Stimulated activated CD8-positive, alpha-beta memory T cell treated with anti-CD3 and anti-CD28 coated beads, Interleukin-4, amount 100 ng/mL, for 24 hours (primary cell): ENCODE results near the gene ATRNL1.

ENCODE experiments used
- DNase-seq: peaks from one replicate; pipeline ENCODE4 v3.0.0-alpha.2; 2020; ENCODE audit warnings: low read depth

The ATRNL1 gene

DNA sequence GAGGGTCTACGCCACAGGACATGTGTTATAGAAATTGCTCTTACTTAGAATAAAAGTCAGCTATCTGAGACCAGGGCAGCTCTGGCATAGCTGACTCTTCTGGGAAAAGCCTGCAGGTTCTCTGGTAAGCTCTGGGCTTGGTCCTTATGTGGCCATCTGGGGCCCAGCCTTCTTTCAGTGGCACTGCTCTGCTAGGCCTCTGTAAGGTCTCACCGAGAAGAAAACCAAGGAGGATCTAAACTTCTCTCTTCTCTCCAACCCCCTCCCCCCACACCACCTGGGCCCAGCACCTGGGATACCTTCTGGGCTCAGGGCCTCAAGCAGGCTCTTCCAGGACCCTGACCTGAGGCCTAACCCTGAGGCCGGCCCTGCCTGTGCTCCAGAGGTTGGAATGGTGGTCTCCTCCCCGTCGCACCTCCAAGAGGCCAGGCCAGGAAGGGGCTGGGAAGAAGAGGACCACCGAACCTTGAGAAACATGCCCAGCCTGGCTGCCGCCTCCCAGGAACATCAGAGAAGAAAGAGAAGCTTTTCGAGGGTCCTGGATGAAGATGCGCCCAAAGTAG lies 856.2 kb downstream of the ATRNL1 start:
- DNase-seq = no peak

DNA sequence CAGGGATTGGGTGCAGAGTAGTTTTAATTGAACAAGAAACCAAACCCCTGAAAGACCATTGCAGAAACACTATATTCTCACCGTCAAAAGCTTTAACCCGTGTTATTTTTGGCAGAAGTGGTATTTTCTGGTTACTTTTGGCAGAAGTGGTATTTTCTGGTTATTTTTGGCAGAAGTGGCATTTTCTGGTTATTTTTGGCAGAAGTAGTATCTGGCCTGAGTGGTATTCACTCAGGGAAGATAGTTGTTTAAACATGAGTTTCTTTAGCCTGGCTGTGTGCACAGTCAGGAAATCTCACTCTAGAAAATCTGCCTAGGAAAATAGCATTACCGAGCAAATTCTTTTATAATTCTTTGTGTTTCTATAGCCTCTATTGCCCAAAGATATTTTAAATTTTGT lies 857.2 kb downstream of the ATRNL1 start:
- DNase-seq = no peak

DNA sequence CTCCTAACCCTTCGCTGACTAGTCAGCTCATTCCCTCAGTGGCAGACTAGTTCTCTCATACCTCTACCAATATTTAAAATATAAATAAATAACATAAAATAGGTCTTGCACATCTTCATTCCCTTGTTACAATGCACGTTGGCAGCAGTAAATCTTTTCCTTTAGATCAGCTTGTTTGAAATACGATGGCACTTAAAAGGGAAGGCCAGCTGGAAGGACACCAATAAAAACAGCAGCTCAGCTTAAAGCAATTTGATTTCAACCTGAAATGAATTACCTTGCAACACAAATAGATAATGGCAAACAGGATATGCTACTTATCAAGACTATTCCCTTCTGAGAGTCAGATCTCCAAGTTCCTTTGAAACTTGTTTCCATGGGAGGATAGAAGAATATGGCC lies 858.1 kb downstream of the ATRNL1 start:
- no peak for DNase-seq

DNA sequence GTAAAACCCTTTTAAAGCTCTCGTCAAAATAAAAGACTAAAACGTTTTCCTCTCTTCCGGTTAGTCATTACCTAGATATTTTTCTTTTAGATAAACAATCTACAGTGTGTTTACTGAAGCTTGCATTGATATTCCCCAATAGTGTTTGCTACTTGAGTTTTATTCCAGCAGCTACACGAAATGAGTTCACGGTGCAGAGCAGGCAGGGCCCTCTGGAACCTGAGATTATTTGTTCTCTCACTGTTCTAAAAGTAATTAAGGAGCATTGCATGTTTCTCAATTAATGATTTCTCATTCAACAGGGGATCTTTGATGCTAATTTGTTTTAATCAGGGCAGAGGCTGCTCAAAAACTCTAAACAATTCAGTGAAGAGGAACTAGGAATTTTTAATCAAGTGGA lies 860.1 kb downstream of the ATRNL1 start:
- no peak for DNase-seq

DNA sequence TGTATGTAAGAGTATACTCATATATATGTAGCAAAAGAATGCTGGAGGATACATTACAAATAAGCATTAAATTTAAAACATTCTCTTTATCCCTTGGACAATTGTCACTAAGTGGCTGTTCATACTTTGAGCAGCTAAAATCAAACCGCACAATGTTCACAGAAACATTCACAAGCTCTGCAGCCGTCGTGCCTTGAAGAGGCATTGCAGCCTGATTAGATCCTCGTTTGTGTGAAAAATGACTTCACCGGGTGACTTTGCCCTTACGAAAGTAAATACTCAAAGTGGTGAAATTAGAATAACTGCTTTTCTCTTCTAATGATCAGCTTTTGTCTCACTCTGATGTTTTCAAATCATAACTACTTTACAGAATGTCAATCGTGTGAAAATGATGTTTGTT lies 860.8 kb downstream of the ATRNL1 start:
- no peak for DNase-seq

DNA sequence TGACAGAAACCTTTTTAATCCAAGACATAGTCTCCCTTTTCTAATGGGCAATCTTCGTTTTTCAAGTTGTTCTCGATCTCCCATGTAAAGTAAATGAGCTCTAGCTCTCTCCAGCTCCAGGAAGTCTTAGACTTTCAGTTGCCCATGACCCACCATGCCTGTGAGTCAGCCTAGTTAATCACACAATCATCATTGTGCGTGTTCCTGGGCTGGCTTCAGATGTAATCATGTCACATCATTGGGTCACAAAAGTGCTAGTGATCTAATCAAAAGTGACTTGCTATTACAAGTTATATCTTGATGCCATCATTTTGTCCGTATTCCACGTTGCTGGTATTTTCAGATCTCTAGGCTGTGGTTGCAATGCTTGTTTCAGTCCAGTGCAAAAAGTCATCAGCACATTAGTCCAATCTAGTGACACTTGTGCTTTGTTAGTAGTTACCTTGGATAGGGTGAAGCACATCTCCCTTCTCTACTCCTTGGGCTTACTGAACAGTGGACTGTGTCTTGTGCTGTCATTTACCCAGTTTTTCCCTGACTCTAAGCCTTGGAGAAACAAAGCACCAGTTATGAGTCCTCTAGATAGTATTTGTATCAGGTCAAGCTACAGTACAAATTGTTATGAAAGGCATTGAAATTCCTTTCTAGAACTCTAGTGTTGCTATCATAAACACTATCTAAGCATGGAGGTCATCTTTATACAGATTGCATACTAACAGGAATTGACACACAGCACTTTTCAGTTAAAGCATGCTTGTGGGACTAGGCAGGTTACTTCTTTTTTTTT lies 863.3 kb downstream of the ATRNL1 start:
- no peak for DNase-seq

DNA sequence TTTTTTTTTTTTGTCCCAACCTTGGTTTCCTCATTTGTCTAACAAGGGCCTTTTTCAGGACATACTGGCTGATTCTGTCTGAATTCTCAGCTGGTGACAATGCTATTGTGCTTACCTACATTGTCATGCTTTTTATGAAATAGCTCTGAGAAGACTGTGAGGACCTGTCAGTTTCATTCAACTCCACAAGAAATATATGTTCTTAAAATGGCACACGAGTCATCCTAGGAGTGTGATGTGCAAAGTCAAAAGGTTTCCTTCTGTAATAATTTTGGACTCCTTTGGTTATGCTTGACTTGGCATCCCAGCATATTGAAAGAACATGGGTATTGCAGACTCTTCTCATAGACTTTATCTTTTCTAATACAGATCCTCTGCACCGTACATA lies 863.8 kb downstream of the ATRNL1 start:
- DNase-seq = no peak

DNA sequence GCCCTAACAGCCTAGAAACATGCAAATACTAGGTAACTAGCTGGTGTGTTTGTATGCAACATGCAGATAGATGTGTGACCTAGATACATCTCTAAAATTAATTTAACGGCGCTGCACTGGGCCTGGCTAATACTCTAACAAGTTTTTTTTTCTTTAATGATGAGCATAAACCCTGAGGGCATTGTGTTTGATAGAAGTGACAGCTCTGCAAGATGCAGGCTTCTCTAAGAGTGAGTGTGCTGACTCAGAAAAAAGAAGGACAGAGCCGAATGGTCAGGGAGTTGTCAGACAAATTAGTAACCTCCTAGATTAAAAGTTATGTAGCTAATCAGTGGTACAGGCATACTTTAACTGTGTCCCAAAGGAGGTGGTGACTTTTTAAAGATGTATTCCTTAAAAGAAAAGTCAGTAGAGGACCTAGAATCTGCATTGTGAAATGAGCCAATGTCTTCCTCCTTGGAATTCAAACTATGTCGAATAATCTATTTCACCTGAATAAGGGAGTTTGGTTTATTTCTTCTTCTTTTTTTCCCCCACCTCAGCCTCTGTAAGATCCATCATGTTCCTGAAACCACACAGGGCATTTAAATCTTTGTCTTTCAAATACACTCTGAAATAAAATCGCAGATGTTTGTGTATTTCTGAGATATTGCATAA lies 864.7 kb downstream of the ATRNL1 start:
- no peak for DNase-seq

DNA sequence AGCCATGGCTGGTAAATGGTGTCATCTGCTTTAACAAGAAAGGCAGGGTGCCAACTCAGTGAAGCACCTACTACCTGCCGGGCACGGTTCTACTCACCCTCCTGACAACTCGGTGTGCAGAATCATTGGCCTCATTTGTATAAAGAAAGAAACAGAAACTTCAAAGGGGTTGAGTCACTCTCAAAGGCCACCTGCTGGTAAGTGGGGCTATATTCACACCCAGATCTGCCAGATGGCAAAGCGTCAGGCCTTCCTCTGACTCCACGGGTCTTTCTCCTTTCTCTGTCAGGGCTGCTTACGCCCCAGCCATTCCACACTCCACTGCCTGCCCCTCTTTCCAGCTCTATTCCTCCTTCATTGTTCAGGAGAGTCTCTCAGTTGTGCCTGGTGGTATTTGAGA lies 870.7 kb downstream of the ATRNL1 start:
- no peak for DNase-seq

DNA sequence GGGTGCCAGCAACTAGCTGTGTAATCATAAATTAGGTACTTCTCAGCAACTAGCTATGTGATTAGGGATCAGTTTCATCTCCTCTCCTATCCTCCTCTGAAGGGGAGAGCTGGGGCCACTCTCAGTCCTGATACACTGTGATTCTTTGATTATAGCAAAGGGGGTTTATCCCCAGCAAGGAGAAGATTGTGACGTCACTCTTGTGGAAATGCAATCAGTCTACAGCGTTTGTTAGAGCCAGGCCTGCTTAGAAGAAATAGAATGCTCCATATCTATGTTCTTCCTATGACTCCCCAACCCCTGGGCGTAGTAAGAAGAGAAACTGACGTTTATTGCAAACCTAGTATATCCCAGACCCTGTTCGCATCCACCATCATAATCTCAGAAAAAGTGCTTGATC lies 871.7 kb downstream of the ATRNL1 start:
- no peak for DNase-seq

DNA sequence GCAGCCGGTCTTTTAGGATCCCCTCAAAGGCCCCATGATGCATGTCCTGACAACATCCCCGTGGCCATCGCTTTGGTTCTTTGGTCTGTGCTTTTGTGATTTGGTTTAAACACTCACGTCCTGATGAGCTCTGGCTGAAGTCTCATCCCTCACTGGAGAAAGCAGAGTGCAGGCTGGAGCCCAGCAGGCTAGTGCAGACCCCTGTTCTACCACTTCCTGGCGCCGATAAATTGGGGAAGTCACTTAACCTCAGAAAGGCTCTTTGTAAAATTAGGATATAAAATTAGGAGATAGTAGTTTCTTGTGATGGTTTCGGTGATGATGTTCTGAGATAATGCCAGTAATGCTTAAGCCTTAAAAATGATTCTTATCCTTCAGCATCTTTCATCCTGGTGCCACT lies 872.2 kb downstream of the ATRNL1 start:
- DNase-seq = no peak

DNA sequence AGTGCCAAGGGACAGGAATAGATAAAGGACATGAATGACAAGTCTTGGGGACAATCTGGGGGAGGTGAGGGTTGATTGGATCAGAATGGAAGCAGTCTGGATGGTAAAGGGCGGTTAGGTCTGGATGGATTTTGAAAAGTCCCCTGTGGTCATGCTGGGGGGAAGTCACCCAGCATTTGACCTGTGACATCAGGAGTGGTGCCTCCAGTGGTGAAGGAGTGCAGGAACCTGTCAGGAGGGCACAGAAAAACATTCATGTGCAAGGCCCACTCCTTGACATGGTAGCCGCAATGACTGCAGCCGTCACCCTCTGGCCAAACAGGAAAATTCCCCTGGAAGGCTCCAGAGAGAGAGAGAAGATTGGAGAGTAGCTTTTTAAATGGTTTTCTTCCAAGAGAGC lies 875.1 kb downstream of the ATRNL1 start:
- DNase-seq = no peak

DNA sequence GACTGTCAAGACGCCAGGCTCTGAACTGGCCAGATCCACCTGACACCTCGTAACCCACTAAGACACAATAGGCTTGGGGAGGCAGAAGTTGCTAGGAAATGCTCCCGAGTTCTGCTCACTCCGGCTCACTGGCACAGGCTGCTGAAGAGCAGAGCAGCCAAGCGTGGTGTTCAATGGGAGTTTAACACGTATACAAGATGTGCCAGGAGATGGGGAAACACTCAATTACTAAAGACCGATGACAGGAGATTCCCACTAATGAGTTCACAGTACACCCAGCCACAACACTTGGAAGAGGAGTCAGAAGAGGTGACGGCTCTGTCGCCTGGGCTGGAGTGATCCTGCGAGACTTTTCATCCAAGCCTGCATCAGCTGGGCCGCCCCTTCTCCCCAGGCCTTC lies 876.4 kb downstream of the ATRNL1 start:
- no peak for DNase-seq

DNA sequence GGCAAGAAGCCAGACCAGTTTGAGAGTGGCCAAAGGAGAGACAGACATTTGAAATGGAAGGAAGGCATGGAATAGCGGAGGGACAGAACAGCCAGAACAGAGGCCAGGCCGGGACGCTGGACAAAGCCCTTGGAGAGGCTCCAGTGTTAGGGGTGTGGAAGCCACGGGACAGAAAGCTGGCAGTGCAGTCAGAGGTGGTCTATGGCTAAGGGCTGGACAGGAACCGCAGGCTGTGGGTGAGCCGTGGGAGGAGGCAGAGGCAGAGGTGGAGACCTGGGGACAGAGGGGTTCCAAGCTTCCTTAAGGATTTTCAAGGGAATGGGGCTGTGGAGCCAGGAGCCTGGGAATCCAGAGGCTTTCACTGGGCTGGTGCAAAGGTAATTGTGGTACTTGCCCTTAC lies 878.8 kb downstream of the ATRNL1 start:
- DNase-seq = no peak

DNA sequence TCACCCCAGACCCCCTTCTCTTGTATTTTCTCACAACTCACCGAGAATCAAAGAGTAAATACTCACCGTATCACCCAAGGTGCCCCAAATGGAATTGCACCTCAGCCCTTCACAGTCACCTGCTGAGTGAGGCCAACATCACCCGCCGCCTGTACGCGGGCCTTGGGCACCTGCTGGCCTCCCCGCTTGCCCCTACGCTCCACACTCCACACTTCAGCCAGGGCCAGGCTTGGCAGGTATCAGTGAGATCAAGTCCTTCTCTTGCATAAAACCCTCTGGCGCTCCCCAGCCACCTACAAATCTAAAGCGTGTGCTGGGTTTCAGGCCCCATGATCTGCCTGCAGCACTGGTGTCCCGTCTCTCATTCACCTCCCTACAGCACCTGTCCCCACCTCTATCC lies 879.3 kb downstream of the ATRNL1 start:
- DNase-seq = no peak

DNA sequence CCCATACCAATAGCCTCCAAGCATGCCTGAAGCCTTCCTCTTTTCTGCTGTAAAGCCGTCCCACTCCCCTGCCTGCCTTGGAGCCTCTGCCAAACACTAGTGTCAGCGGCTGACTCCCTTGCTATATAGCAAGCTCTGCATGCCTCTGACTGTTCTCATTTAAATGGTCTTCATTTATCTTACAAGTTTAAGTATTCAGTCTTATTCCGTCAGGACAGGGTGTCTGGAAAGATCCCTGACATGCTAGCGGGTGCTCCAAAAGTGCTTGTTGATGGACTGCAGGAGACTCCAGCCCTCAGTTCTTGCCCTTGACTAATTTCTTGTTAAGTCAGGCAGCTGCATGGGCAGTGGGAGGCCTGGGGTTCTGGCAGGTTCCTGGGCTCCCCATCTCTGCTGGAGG lies 881.2 kb downstream of the ATRNL1 start:
- DNase-seq = no peak

DNA sequence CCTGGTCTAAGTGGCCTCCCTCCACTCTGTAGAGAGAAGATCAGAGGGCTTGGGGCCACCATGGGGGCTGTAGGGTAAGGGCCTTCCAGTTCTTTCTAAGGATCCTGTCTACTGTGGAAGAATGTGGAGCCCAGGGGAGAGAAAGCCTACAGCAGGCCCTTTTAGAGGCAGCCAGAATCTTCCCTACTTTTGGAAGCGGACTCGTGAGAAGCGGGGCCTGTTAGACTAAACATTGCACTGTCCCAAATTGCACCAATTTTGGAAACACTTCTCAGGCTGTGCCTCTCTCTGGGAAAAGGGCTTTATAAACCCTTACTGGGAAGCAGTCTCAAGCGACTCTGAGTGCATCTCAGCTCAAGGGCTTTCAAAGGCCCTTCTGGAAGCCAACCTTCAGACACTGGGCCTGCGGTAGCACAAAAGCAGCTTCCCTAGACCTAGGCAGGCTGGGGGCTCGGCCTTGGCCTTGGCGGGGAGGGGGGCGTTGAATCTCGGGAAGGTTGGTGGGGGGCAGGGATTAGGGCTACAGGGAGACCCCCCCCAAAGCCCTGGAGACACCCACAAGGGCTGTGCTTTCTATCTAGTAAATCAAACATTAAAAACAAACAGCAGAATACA lies 881.8 kb downstream of the ATRNL1 start:
- no peak for DNase-seq

DNA sequence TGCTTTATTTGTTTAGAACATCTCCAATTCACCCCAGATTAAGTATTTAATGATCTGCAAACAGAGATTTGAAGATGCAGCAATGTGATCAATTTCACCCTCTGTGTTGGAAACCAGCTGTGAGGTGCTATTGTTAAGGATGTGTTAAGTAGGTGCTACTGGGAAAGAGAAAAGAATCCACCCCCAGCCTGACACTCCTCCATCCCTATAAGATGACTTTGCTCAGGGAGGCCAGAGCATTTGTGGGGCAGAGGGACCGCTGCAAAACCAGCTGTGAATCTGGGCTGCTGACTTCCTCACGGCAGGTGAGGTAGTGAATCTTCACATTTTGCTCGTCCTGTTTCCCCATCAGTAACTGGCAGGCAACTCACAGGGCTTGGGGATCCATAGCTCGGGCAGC lies 882.3 kb downstream of the ATRNL1 start:
- DNase-seq = no peak

DNA sequence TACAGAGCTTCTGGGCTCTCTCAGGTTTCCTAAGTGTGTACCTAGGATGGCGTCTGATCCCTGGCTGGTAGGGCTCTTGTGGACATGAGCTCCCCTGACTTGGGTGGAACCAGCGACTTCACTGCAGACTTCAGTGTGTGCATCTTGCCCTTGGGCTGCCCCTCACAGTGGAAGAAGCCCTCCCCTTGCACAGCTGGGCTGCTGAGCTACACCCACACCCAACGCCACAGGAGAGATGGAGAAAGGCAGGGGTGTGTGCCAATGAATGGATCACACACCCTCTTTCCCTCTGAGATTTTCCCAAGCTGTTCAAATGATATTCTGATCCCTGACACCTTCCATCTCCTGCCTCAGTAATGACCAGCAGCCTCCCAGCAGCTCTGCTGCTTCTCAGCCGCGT lies 883.2 kb downstream of the ATRNL1 start:
- DNase-seq = no peak

DNA sequence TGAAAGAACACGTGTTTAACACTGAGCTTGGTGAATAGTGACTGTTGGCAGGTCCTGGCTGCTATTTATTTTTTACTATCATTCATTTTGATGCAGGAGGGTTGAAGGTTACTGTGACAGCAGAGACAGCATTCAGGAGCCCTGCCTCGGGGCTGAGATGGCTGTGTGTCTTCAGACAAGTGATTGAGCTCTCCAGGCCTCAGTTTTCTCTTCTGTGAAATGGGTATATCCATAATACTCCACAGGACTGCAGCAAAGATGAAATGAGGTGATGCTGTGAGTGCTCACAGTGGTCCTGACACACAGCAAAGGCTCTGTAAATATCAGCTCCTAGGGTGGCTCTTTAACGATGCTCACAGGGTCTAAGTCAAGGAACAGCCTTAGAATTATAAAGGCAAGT lies 884.7 kb downstream of the ATRNL1 start:
- no peak for DNase-seq

DNA sequence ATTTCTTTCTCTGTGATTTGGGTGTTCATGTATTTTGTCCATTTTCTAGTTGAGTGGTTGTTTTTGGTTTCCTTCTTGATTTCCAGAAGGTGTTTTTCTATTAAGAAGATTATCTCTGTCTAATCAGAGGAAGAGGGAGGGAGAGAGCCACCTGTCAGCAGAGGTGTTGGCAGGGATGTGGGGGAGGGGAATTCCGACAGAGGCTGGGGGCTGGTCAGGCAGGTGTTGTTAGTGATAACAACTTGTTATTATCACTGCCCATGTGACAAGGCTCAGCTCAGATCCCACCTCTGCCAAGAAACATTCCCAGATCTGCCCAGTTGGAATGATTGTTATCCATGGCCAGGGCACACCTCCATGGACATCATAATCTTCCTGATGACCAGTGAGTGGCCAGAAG lies 886.4 kb downstream of the ATRNL1 start:
- no peak for DNase-seq

DNA sequence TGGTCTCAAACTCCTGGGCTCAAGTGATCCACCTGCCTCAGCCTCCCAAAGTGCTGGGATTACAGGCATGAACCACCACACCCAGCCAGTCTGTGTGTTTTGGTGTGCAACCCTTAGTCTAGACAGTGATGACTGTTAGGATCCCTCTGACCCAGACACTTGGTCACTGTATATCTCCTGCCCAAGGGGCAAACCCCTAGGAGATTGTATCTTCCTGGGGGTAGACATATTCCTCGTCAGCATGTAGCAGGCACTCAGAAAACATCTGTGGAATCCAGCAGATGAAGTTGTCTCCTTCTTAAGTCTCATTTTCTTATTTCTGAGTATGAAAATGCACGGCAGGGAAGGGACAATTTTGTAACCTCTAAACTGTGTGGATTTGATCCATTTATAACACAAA lies 887.3 kb downstream of the ATRNL1 start:
- no peak for DNase-seq

DNA sequence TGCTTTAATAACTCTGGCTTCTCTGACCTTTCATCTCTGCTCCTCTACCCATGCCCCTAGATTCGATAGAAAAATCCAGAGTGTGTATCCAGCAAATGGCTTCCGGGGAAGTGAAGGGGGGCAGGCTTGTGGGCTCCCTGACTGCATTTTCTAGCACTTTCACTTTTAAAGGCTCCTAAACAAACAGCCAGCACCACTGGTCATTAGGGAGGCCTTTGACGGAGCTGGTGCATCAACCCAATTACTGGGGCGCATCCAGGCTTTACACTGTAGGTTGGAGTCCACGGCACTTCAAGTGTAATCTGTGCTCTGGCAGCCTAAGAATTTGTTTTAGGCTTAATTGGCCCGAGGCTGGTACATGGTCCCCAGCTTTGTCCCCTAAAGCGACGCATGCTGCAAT lies 887.9 kb downstream of the ATRNL1 start:
- DNase-seq = no peak
